Brain pericyte (primary cell): ENCODE measurements around the gene HTR3B.
"Not testable (repeated sequence)": the region's sequence is repeated elsewhere in the genome, so short reads cannot be mapped to it uniquely, and the experiment has no call there.

Experiments used
- DNase-seq: peaks from one replicate; pipeline ENCODE4 v3.0.0-alpha.2; 2012; ENCODE audit warnings: low read depth, low spot score

HTR3B gene, protein sequence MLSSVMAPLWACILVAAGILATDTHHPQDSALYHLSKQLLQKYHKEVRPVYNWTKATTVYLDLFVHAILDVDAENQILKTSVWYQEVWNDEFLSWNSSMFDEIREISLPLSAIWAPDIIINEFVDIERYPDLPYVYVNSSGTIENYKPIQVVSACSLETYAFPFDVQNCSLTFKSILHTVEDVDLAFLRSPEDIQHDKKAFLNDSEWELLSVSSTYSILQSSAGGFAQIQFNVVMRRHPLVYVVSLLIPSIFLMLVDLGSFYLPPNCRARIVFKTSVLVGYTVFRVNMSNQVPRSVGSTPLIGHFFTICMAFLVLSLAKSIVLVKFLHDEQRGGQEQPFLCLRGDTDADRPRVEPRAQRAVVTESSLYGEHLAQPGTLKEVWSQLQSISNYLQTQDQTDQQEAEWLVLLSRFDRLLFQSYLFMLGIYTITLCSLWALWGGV

GRCh38 chr11:113904379-113905101 lies at the start of gene HTR3B:
Gene HTR3B (plus strand): TSS chr11:113904796. CDS start chr11:113904934, 138 bp downstream.
- DNase-seq: no peak

- no peak for DNase-seq
Measured at GRCh38 chr11:113855803-113856202, 48.8 kb upstream of the HTR3B start.

GRCh38 chr11:113856966-113857759 lies 47.4 kb upstream of the HTR3B start:
- DNase-seq: no peak

DNA sequence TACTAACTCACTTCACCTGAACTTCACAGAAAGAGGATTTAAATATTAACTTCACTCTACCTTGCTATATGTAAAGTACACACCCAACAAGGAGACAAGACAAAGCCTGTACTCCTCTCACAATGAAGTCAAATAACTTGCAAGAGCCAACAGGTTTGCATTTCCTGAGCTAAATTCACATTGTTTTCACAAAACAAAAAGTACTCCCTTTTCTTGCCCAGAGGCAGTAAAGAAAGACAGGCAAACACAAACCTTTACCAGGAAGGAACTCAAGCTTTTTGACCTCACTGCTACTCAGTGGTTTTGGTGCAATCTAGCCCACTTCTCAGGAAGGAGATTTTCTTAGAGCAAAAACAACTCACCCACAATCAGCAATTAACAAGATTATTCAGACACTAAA lies 44.9 kb upstream of the HTR3B start:
- no peak for DNase-seq

DNA sequence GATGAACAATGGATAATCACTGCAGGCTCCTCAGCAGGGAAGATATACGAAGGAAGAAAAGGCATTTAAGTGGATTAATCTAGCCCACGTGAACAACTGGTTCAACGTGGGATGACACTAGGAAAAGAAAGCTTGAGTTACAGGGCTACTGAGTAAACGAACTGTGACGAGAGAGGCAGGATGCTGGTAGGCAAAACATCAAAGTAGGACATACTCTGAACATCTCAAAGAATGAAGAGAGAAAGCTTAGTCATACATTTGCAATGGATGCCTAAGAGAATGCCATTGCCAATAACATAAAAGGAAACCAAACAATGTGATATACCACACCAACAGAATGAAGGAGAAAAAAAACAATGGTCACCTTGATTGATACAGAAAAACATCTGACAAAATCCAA lies 42.2 kb upstream of the HTR3B start:
- no peak for DNase-seq

DNA sequence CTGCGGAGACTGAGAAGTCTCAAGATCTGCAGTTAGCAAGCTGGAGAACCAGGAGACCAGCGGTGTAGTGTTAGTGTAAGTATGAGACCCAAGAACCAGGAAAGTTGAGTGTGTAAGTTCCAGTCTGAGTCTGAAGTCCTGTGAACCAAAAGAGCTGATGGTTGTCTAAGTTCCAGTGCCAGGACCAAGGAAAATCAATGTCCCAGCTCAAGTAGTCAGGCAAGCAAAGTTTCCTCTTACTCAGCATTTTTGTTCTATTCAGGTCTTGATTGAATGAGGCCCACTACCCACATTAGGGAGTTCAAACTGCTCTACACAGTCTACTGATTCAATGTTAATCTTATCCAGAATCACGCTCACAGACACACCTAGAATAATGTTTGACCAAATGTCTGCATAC lies 40.2 kb upstream of the HTR3B start:
- no peak for DNase-seq

GRCh38 chr11:113865873-113866272 lies 38.7 kb upstream of the HTR3B start:
- no peak for DNase-seq

- no peak for DNase-seq
Measured at GRCh38 chr11:113867843-113868503, 36.6 kb upstream of the HTR3B start.

- no peak for DNase-seq
Measured at GRCh38 chr11:113871336-113871735, 33.3 kb upstream of the HTR3B start.

- DNase-seq: no peak
Measured at GRCh38 chr11:113873236-113873626, 31.4 kb upstream of the HTR3B start.

DNA sequence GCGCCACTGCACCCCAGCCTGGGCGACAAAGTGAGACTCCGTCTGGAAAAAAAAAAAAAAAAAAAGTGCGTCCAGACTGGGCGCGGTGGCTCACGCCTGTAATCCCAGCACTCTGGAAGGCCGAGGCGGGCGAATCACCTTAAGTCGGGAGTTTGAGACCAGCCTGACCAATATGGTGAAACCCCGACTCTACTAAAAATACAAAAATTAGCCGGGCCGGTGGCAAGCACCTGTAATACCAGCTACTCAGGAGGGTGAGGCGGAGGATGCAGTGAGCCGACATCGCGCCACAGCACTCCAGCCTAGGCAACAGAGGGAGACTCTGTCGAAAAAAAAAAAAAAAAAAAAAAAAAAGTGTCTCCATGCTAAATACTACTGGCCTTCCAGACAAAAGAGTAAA lies 30.5 kb upstream of the HTR3B start:
- no peak for DNase-seq

- no peak for DNase-seq
Measured at GRCh38 chr11:113874581-113875233, 29.9 kb upstream of the HTR3B start.

DNA sequence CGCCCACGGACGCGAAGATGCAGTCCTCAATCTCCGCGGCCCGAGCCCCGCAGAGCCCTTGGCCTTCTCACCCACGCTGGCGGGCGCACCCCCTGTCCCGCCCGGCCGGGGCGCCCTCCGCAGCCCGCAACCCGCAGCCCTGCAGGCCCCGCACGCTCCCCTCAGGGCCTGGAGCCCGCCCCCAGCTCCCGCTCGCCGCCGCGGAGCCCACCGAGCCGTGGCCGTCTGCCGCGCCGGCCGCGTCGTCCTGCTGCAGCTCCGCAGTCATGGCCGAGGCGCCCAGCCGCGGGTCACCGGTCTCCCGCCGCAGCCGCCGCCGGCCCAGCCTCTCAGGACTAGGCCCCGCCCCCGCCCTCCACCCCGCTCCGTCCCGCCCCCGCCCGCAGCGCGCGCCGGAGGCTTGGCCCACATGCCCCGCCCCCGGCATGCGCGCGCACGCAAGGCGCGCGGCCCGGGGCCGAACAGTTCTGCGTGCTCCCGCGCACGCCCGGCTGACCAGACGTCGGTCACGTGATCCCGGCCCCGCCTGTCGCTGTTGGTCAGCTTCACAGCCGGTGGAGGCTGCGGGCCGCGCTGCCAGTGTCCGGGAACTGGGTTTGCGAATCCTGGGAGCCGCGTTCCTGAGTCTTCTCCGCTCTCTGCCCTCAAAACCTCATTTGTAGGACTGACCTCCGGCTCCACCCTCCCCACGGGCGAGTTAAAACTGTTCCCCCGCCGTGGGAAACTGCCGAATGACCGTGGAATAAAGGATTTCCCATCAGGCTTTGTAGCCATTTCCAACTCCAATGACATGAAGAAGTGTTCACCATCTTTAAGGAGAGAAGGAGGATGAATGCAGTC lies 29.1 kb upstream of the HTR3B start, which contains the start of gene USP28:
TSS of gene USP28 (minus strand) at position 339 of the 840 bp plus-strand sequence. CDS start at position 268, 71 bp downstream.
- DNase-seq: peak; percentile 74

DNA sequence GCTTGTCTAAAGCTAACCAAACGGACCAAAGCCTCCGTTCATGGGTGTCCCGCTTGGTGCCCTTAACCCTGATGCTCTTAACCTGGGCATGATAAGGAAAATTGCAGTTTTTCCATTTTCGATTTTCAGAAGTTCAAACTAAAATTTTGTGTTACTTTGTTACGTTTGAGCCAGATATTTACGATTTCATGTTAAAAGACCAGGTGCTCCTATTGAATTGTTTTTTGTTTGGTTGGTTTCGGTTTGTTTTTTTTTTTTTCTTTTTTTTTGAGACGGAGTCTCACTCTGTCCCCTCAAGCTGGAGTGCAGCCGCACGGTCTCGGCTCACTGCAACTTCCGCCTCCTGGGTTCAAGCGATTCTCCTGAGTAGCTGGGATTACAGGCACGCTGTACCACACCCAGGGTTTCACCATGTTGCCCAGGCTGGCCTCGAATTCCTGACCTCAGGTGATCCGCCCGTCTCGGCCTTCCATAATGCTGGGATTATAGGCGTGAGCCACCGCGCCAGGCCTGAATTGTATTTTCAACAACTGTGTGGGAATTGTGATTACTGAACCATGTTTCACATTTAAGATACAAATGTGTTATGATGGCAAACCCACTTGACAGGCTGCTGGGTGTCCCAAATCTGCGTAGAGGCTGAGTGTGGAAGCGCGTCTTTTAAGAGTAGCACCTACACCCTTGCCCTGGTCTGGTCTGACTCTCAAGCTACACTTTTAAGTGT lies 28.4 kb upstream of the HTR3B start:
- DNase-seq: no peak

DNA sequence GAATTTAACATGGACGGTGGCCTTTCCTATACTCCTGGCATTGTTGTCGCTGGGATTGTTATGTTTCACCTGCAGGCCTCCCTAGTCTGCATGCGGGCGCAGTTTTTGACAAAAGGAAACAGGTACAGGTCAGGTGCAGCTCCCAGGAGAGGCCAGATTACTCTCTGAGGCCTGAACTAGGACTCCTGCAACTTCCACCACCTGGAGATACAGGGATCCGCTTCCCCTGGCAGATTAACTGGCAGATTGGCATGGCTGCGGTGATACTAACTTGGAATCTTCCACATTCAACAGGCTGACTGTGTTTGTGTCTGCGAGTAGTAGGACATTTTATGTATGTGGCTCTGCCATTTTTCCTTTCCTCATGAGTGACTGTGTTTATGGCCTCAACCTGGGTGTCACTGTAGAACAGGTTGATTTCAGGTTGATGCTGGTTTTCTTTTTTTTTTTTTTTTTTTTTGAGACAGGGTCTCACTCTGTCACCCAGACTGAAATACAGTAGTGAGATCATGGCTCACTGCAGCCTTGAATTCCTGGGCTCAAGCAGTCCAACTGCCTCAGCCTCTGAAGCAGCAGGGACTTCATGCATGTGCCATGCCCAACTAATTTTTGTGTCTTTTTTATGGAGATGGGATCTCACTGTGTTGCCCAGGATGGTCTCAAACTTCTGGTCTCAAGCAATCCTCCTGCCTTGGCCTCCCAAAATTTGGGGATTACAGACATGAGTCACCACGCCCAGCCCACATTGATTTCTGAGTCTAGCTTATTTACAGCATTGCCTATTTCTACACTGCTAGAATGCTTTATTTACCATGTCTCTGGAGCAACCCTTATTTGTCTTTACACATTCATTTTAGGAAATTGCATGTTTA lies 27.6 kb upstream of the HTR3B start:
- DNase-seq: no peak

DNA sequence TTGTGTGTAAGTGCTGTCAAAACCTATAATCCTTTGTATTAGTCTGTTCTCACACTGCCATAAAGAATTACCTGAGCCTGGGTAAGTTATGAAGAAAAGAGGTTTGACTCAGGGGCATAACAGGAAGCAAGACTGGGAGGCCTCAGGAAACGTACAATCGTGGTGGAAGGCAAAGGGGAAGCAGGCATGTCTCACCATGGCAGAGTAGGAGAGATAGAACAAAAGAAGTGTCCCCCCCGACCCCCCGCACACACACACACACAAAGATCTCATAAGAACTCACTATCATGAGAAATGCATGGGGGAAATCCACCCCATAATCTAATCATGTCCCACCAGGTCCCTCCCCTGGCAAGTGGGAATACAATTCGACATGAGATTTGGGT lies 26.9 kb upstream of the HTR3B start:
- DNase-seq: no peak

DNA sequence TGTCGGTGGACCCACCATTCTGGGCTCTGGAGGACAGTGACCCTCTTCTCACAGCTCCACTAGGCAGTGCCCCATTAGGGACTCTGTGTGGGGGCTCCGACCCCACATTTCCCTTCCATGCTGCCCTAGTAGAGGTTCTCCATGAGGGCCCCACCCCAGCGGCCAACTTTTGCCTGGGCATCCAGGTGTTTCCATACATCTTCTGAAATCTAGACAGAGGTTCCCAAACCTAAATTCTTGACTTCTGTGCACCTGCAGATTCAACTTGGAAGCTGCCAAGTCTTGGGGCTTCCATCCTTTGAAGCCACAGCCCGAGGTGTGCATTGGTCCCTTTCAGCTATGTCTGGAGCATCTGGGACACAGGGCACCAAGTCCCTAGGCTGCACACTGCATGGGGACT lies 25.1 kb upstream of the HTR3B start:
- not testable (repeated sequence) for DNase-seq

- DNase-seq: no peak
Measured at GRCh38 chr11:113880971-113881370, 23.6 kb upstream of the HTR3B start.
